ENCODE measurements around the gene LSM14A.
A peak's percentile ranks its signal among the peaks of the same experiment; 100 is the strongest.
"Not testable (repeated sequence)": the region's sequence is repeated elsewhere in the genome, so short reads cannot be mapped to it uniquely, and the experiment has no call there.

Gene LSM14A

GRCh38 chr19:34154401-34154800, 17.9 kb upstream of the LSM14A start:
- DNase-seq = no peak
- in situ Hi-C loops (cut with MboI; ENCODE audit: low pct_unique_long_range_greater_than_20kb, low sequenced_read_pairs) = no loop called here

DNA sequence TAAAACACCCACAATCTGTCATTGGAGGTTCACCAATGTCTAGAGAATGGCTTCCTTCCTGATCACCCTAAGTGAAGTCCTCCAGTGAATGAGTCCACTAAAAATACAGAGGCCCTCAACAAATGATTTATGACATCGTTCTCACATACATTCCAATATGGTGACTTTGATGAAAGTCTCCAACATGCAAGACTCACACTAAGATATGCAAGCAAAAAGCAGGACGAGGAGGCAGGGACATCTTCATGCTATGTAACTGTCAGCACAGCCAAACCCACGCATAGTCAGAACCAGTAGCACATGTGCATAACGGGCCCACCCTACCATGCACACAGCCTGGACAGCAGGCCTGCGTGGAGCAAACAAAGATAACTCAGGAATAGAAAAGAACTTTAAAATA, 16.6 kb upstream of the LSM14A start:
- in situ Hi-C loops (cut with MboI; ENCODE audit: low pct_unique_long_range_greater_than_20kb, low sequenced_read_pairs) = no loop called here

DNA sequence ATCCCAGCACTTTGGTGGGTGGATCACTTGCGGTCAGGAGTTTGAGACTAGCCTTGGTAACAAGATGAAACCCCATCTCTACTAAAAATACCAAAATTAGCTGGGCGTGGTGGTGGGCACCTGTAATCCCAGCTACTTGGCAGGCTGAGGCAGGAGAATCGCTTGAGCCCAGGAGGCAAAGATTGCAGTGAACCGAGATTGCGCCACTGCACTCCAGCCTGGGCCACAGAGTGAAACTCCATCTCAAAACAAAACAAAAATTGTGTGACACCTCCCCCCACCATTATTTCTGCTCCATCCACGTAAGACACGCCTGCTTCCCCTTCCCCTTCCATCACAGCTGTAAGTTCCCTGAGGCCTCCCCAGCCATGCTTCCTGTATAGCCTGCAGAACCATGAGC, 13.3 kb upstream of the LSM14A start:
- in situ Hi-C loops (cut with MboI; ENCODE audit: low pct_unique_long_range_greater_than_20kb, low sequenced_read_pairs); DNase-seq: not testable (repeated sequence)

More for the DNA sequence above, 16.6 kb upstream of the LSM14A start:
- DNase-seq = no peak

DNA sequence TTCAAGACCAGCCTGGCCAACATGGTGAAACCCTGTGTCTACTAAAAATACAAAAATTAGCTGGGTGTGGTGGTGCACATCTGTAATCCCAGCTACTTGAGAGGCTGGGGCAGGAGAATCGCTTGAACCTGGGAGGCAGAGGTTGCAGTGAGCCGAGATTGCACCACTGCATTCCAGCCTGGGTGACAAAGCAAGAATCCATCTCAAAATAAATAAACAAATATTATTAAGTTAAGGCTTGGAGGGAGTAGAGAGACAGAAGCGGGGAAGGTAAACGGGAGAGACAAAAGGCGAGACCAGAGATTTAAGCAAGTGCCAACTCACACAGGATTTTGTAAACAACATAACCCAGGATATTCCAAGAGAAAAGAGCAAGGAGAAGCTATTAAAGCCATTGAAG, 12.8 kb upstream of the LSM14A start:
- in situ Hi-C loops (cut with MboI; ENCODE audit: low pct_unique_long_range_greater_than_20kb, low sequenced_read_pairs); DNase-seq: not testable (repeated sequence)

GRCh38 chr19:34161902-34162301, 10.4 kb upstream of the LSM14A start:
- in situ Hi-C loops (cut with MboI; ENCODE audit: low pct_unique_long_range_greater_than_20kb, low sequenced_read_pairs); DNase-seq: not testable (repeated sequence)

DNA sequence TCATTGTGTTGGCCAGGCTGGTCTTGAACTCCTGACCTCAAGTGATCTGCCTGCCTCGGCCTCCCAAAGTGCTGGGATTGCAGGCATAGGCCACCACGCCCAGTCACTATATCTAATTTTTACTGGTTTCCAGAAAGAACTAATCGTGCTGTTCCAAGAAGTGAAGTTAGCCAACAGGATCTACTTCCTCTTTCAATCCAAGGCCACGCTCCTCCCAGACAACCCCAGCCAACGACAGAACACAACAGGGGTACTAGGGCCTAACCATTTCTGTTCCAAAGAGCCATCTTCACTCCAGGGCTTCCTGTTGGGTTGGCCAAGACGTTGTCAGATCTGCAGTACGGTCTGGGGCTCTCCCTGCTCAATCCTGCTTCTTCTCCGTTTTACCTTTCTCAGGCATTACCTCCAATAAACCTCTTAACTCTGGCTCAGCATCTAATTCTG, 7.0 kb upstream of the LSM14A start:
- peak; percentile 78 for DNase-seq
- in situ Hi-C loops (cut with MboI; ENCODE audit: low pct_unique_long_range_greater_than_20kb, low sequenced_read_pairs) = no loop called here

DNA sequence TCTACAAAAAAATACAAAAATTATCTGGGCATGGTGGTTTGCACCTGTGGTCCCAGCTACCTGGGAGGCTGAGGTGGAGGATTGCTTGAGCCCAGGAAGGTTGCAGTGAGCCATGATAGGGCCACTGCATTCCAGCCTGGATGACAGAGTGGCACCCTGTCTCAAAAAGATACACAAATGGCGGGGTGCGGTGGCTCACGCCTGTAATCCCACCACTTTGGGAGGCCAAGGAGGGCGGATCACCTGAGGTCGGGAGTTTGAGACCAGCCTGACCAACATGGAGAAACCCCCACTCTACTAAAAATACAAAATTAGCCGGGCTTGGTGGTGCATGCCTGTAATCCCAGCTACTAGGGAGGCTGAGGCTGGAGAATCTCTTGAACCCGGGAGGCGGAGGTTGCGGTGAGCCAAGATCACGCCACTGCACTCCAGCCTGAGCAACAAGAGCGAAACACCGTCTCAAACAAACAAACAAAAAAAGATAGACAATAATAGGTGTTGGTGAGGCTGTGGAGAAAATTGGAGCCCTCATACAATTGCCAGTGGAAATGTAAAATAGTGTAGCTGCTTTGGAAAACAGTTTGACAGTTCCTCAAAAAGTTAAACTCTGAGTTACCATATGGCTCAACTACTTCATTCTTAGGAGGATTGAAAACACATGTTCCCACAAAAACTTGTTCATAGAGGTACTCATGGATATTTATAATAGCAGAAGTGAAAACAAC, 2.7 kb upstream of the LSM14A start:
- in situ Hi-C loops (cut with MboI; ENCODE audit: low pct_unique_long_range_greater_than_20kb, low sequenced_read_pairs); DNase-seq: not testable (repeated sequence)

GRCh38 chr19:34171539-34171876, 796 bp upstream of the LSM14A start:
- in situ Hi-C loops (cut with MboI; ENCODE audit: low pct_unique_long_range_greater_than_20kb, low sequenced_read_pairs) = no loop called here
- no peak for DNase-seq

DNA sequence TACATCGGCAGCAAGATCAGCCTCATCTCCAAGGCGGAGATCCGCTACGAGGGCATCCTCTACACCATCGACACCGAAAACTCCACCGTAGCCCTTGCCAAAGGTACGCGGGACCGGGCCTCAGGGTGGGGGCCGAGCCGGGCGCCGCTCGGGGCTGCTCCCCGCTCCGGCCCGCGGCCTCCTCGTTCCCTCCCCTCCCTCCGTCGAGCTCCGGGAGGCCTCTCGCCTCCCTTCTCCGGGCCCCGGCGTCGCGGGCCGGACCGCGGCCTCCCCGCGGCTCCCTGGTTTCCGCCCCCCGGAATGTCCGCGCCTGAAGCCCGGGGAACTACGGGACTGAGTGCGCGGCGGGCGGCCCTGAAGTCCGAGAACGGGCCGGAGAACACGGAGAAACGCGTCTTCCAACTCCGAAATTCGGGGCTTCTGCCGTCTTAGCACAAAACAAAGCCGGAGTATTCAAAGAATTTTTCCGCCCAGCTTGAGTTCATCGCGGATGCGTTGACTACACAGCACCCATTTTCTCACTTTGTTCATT, 423 bp downstream of the LSM14A start:
- in situ Hi-C loops (cut with MboI; ENCODE audit: low pct_unique_long_range_greater_than_20kb, low sequenced_read_pairs) = no loop called here
- peak; percentile 38 for DNase-seq

GRCh38 chr19:34173193-34173956, 1.1 kb downstream of the LSM14A start:
- in situ Hi-C loops (cut with MboI; ENCODE audit: low pct_unique_long_range_greater_than_20kb, low sequenced_read_pairs) = no loop called here
- peak; percentile 40 for DNase-seq

- in situ Hi-C loops (cut with MboI; ENCODE audit: low pct_unique_long_range_greater_than_20kb, low sequenced_read_pairs); DNase-seq: not testable (repeated sequence)
These were observed 2.9 kb downstream of the LSM14A start for GRCh38 chr19:34175173-34175572.

DNA sequence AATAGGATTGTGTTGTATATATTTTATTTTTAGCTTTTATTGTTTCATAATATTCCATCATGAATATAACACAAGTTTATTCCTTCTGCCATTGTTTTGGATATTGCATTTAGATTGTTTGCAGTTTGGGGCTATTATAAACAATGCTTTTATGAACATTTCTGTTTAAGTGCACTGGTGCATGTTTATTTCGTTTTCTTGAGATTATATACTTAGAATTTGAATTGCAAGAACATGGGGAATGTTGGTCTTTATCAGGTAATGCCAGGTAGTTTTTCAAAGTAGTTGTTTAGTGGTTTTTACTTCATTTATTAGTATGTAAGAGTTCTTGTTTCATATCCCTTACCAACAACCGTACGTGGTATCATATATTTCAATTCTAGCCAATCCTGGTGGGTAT, 4.3 kb downstream of the LSM14A start:
- no peak for DNase-seq
- in situ Hi-C loops (cut with MboI; ENCODE audit: low pct_unique_long_range_greater_than_20kb, low sequenced_read_pairs) = no loop called here

DNA sequence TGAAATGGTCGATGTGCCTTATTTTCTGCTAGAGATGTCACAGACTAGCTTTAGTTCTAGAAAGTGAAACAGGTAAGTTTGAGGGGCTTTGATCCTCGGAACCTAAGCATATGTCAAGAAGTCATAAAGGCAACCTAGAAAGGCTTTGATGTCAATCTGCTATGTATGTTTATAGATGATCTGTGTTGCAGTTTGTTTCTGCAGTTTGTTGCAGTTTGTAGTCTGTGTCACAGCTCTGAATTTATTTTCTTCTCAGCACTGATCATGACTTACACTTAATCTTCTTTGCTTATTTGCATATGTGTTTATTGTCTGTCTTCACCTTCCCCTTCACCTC, 5.9 kb downstream of the LSM14A start:
- DNase-seq = no peak
- in situ Hi-C loops (cut with MboI; ENCODE audit: low pct_unique_long_range_greater_than_20kb, low sequenced_read_pairs) = no loop called here

DNA sequence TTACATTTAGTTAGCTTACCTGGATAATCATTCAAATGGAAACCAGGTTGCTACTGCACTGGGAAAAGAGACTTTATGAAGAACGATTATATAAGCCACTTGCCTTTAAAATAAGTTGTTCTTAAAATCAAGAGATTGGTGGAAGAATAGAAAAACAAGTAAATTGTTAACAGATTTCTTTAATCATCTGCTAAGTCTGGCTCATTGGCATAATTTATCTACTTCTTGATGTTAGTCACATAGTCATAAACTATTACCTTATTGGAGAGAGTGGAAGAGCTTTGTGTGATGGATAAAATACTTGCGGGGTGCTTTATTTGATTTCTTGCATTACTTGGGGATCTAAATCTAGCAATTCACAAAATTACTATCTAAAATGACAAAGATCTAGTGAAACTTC, 6.8 kb downstream of the LSM14A start:
- in situ Hi-C loops (cut with MboI; ENCODE audit: low pct_unique_long_range_greater_than_20kb, low sequenced_read_pairs) = no loop called here
- DNase-seq = no peak

DNA sequence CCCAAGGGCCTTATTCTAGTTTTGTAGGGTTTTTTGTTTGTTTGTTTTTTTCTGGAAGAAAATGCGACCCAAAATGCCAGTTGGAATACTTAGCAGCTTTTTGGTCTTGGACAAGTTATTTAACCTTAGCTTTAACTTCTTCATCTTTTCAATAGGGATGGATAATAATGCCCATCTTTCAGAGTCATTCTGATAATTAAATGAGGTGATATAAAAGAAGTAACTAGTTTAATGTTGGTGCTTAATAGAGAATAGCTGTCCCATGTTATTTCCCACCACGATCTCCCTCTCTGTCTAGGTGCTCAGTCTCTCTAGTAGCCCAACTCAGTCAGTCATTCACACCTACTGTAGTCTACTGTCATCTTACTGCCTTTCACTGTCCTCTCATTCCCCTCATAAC, 8.0 kb downstream of the LSM14A start:
- DNase-seq = no peak
- in situ Hi-C loops (cut with MboI; ENCODE audit: low pct_unique_long_range_greater_than_20kb, low sequenced_read_pairs) = no loop called here

DNA sequence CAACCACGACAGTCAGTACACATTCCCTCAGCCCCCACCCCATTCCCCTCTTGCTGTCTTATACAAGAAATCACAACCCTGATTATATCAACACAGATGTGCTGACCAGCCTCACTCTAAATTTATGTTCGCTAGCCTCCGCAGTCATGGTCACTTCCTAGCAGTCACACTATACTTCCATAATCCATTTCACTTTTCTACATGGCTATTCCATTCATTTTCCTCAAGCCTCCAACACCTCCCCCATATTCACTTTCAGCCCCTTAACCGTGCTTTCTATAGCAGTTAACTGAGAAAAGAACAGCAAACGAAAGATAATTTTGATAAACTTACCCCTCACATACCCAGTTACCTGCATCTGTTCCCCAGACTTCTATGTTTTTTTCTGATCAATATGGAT, 8.4 kb downstream of the LSM14A start:
- in situ Hi-C loops (cut with MboI; ENCODE audit: low pct_unique_long_range_greater_than_20kb, low sequenced_read_pairs) = no loop called here
- DNase-seq = no peak

- no peak for DNase-seq
- in situ Hi-C loops (cut with MboI; ENCODE audit: low pct_unique_long_range_greater_than_20kb, low sequenced_read_pairs) = no loop called here
These were observed 9.0 kb downstream of the LSM14A start for GRCh38 chr19:34181111-34181864.

DNA sequence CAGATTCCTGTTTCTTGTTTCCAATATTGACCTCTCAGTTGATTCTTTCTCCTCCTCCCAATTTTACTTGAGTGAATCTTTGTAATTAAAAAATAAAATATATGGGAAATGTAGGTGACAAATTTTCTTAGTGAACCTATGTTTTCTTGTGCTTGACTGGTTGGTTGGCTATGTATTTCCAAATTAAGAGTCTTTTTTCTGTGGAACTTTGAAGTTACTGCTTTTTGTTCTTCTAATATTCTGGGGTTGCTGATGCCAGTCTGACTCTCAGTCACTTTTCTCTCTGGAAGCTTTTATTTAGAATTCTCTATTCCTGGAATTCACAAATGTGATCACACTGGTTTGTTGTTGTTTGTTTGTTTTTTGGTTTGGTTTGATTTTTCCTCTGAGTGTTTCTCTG, 9.8 kb downstream of the LSM14A start:
- in situ Hi-C loops (cut with MboI; ENCODE audit: low pct_unique_long_range_greater_than_20kb, low sequenced_read_pairs) = no loop called here
- DNase-seq = no peak

DNA sequence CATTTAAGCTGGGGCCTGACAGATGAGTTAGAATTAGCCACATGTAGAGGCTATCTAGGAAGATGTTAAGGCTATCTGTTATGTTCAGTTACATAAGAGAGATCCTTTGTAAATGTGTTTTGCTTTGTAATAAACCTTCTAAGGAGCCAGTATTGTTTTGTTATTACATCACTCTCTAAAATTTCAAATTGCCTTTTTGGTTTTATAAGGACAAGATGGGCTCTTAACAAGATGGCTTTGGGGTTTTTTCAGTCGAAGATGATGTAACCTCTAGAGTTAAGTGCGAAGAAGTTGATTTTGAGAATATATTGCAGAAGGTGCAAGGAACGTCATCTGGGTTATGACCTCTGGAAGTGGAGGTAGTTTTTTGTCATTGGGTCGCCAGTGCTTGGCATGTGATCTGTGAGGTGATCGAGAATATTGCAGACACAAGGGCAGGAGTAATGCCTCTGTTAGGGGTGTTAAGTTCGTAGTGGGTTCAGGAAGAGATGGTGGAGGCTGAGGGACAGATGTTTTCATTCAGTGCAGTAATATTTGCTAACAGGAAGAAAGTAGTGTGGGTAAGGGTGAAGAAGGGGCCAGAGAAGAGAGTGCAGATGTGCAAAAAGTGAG, 12.7 kb downstream of the LSM14A start:
- in situ Hi-C loops (cut with MboI; ENCODE audit: low pct_unique_long_range_greater_than_20kb, low sequenced_read_pairs) = no loop called here
- no peak for DNase-seq

DNA sequence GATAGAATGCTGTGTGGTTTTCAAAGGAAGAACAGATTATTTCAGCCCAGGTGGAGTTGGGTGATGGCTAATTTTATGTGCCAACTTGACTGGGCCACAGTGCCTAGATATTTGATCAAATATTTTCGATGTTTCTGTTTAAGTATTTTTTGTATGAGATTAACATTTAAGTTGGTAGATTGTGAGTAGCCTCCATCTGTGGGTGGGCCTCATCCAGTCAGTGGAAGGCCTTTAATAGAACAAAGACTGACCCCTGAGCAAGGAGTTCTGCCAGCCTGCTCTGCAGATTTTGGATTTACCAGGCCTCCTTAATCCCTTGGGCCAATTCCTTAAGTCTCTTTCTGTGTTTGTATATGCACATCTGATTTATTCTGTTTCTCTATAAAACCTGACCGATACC, 13.9 kb downstream of the LSM14A start:
- DNase-seq = no peak
- in situ Hi-C loops (cut with MboI; ENCODE audit: low pct_unique_long_range_greater_than_20kb, low sequenced_read_pairs) = no loop called here

Data from KBM-7 (cell line).